ENCODE measurements around the gene VASP.

VASP gene

GRCh38 chr19:45506989-45507871, at the start of gene VASP:
VASP (plus strand) TSS chr19:45507479; CDS start chr19:45507772, 293 bp downstream.
- peak within 1 kb of the TSS; percentile 84 for H3K4me3 ChIP-seq (ENCODE audit: low read depth, low read length)
- DNase-seq (ENCODE audit: low read depth) = peak; percentile 89
- no peak for TF ChIP-seq CTCF (conservative IDR thresholded peaks at IDR 0.05; ENCODE audit: low read depth, low read length)

- H3K4me3 ChIP-seq (ENCODE audit: low read depth, low read length) = no peak overlapping the region
- no peak for TF ChIP-seq CTCF (conservative IDR thresholded peaks at IDR 0.05; ENCODE audit: low read depth, low read length)
- no peak for DNase-seq (ENCODE audit: low read depth)
These were observed 49.5 kb upstream of the VASP start for GRCh38 chr19:45457776-45458175.

- H3K4me3 ChIP-seq (ENCODE audit: low read depth, low read length) = no peak overlapping the region
- TF ChIP-seq CTCF (conservative IDR thresholded peaks at IDR 0.05; ENCODE audit: low read depth, low read length) = no peak
- no peak for DNase-seq (ENCODE audit: low read depth)
These were observed 46.4 kb upstream of the VASP start for GRCh38 chr19:45460807-45461347.

GRCh38 chr19:45462174-45462573, 45.1 kb upstream of the VASP start:
- no peak overlapping the region for H3K4me3 ChIP-seq (ENCODE audit: low read depth, low read length)
- no peak for TF ChIP-seq CTCF (conservative IDR thresholded peaks at IDR 0.05; ENCODE audit: low read depth, low read length)
- DNase-seq (ENCODE audit: low read depth) = no peak

GRCh38 chr19:45463241-45463640, 44.0 kb upstream of the VASP start:
- TF ChIP-seq CTCF (conservative IDR thresholded peaks at IDR 0.05; ENCODE audit: low read depth, low read length) = no peak
- DNase-seq (ENCODE audit: low read depth) = no peak
- H3K4me3 ChIP-seq (ENCODE audit: low read depth, low read length) = no peak overlapping the region

GRCh38 chr19:45464274-45464673, 43.0 kb upstream of the VASP start:
- no peak overlapping the region for H3K4me3 ChIP-seq (ENCODE audit: low read depth, low read length)
- TF ChIP-seq CTCF (conservative IDR thresholded peaks at IDR 0.05; ENCODE audit: low read depth, low read length) = no peak
- DNase-seq (ENCODE audit: low read depth) = no peak
